SK-N-SH (cell line): ENCODE results near the gene TECPR1. TPM values are rescaled to one million over a fixed set of nuclear protein-coding genes. Genes with fewer than 3 reads are reported as not detected.

Experiments used
- CTCF ChIA-PET: fragments of 300-600, 350-600 bp; formaldehyde crosslinking; extraction: SDS; loops from one replicate; lab custom pipeline; 2021; lab: Yijun Ruan, JAX
- POLR2A ChIA-PET: fragments of 350-600 bp; sonication (Branson Sonifier 250); formaldehyde crosslinking; extraction: SDS; loops from one replicate; lab custom pipeline; 2020; ENCODE audit warnings: antibody characterized with exemption, inconsistent platforms; lab: Yijun Ruan, JAX
- DNase-seq: peaks from one replicate; pipeline ENCODE4 v3.0.0; 2012
- H2AFZ ChIP-seq: fragments of 200-600 bp; sonication (generic); 2 replicates; pipeline ENCODE4 v1.8.1; 2016; ENCODE audit warnings: antibody characterized with exemption, mild to moderate bottlenecking, low read depth
- H3F3A ChIP-seq: fragments of 200-600 bp; sonication (generic); replicated peaks from 2 replicates; pipeline ENCODE3; 2016; ENCODE audit warnings: antibody characterized with exemption, mild to moderate bottlenecking; ENCODE audit not compliant: insufficient read depth
- H3K27ac ChIP-seq, 2 experiments: fragments of 200-500 bp in 1 of 2; fragments of 200-600 bp in 1 of 2; sonication (Bioruptor generic) in 1 of 2; sonication (generic), shearing (Covaris generic) in 1 of 2; 2 replicates each; pipeline versions ENCODE4 v1.5.1 to v1.6.1; 2014 to 2016; ENCODE audit warnings: low read depth in 2 of 2, inconsistent platforms in 1 of 2, low read length in 1 of 2, mild to moderate bottlenecking in 1 of 2, mixed read lengths in 1 of 2
- H3K27me3 ChIP-seq: fragments of 200-600 bp; sonication (generic), shearing (Covaris generic); 2 replicates; pipeline ENCODE4 v1.6.1; 2016; ENCODE audit warnings: mixed run types; ENCODE audit not compliant: insufficient read depth
- H3K36me3 ChIP-seq, 2 experiments: fragments of 200-500 bp in 1 of 2; fragments of 200-600 bp in 1 of 2; sonication (Bioruptor generic) in 1 of 2; sonication (generic) in 1 of 2; replicated peaks in 1 of 2; 2 replicates each; pipeline versions ENCODE3 to v1.5.1; 2014 to 2016; ENCODE audit warnings: low read length in 1 of 2, mild to moderate bottlenecking in 1 of 2; ENCODE audit not compliant: insufficient read depth in 2 of 2, control insufficient read depth in 1 of 2
- H3K4me1 ChIP-seq, 2 experiments: fragments of 200-500 bp in 1 of 2; fragments of 200-600 bp in 1 of 2; sonication (Bioruptor generic) in 1 of 2; sonication (generic), shearing (Covaris generic) in 1 of 2; 2 replicates each; pipeline versions ENCODE4 v1.5.1 to v1.6.1; 2014 to 2016; ENCODE audit warnings: low read depth in 1 of 2, low read length in 1 of 2, mixed run types in 1 of 2; ENCODE audit not compliant: insufficient read depth in 2 of 2, control insufficient read depth in 1 of 2
- H3K4me2 ChIP-seq: fragments of 200-600 bp; sonication (generic), shearing (Covaris generic); 2 replicates; pipeline ENCODE4 v1.6.1; 2017; ENCODE audit warnings: mixed run types
- H3K4me3 ChIP-seq, 2 experiments: fragments of 200-500 bp in 1 of 2; fragments of 200-600 bp in 1 of 2; sonication (Bioruptor generic) in 1 of 2; sonication (generic), shearing (Covaris generic) in 1 of 2; 2 replicates each; pipeline versions ENCODE4 v1.5.1 to v1.8.1; 2014 to 2016; ENCODE audit warnings: low read depth in 2 of 2, inconsistent platforms in 1 of 2, low read length in 1 of 2, mild to moderate bottlenecking in 1 of 2, mixed read lengths in 1 of 2, moderate library complexity in 1 of 2
- H3K79me2 ChIP-seq: fragments of 200-600 bp; sonication (generic); 2 replicates; pipeline ENCODE4 v1.8.1; 2017; ENCODE audit warnings: mild to moderate bottlenecking; ENCODE audit not compliant: insufficient read depth
- H3K9ac ChIP-seq: fragments of 200-600 bp; sonication (generic); 2 replicates; pipeline ENCODE4 v1.6.1; 2017; ENCODE audit warnings: mixed run types
- H3K9me2 ChIP-seq: fragments of 200-600 bp; sonication (generic); 2 replicates; pipeline ENCODE4 v1.6.1; 2017; ENCODE audit warnings: mixed run types
- H3K9me3 ChIP-seq: fragments of 200-600 bp; sonication (generic); 2 replicates; pipeline ENCODE4 v1.6.1; 2017; ENCODE audit warnings: mixed run types, mild to moderate bottlenecking, moderate library complexity
- H4K20me1 ChIP-seq: fragments of 200-600 bp; sonication (generic); 2 replicates; pipeline ENCODE4 v1.6.1; 2017; ENCODE audit warnings: mild to moderate bottlenecking, mixed run types; ENCODE audit not compliant: insufficient read depth
- FOXJ3 ChIP-seq: sonication (generic); formaldehyde crosslinking; IDR thresholded peaks from 2 replicates; pipeline ENCODE4 v1.5.1; 2020; ENCODE audit warnings: mild to moderate bottlenecking, missing genetic modification reagents
- IRF3 ChIP-seq: fragments of 150-350 bp; IDR thresholded peaks from 2 replicates; pipeline ENCODE4 v1.6.1; 2016; ENCODE audit warnings: mild to moderate bottlenecking, low read depth, low read length
- JUND ChIP-seq: IDR thresholded peaks from 2 replicates; pipeline ENCODE4 v1.4.0; 2012
- MAX ChIP-seq: IDR thresholded peaks from 2 replicates; pipeline ENCODE4 v1.4.0; 2012; ENCODE audit warnings: low read depth
- POLR2AphosphoS5 ChIP-seq: IDR thresholded peaks from 2 replicates; pipeline ENCODE4 v1.6.1; 2012; ENCODE audit warnings: low read depth, low read length
- RFX5 ChIP-seq: IDR thresholded peaks from 2 replicates; pipeline ENCODE4 v1.6.1; 2012; ENCODE audit warnings: mild to moderate bottlenecking, improper control_type of control experiment, low read length
- RXRA ChIP-seq: IDR thresholded peaks from 2 replicates; pipeline ENCODE4 v1.4.0; 2012; ENCODE audit warnings: low read depth, mild to moderate bottlenecking, borderline replicate concordance
- TEAD4 ChIP-seq: IDR thresholded peaks from 2 replicates; pipeline ENCODE4 v1.4.0; 2012; ENCODE audit warnings: mild to moderate bottlenecking, borderline replicate concordance; ENCODE audit not compliant: insufficient read depth
- USF1 ChIP-seq: IDR thresholded peaks from 2 replicates; pipeline ENCODE4 v1.4.0; 2012; ENCODE audit warnings: low read depth, borderline replicate concordance
- USF2 ChIP-seq: fragments of 150-350 bp; IDR thresholded peaks from 2 replicates; pipeline ENCODE4 v1.6.1; 2017; ENCODE audit warnings: antibody characterized with exemption, low read length, low read depth, borderline replicate concordance
- YY1 ChIP-seq: IDR thresholded peaks from 2 replicates; pipeline ENCODE4 v1.4.0; 2012; ENCODE audit warnings: low read depth, mild to moderate bottlenecking
- WGBS: methylation state at CpG from one replicate; pipeline ENCODE4 v1.1.6; 2017; ENCODE audit warnings: low lambda C conversion rate; 5-methylcytosine and 5-hydroxymethylcytosine counted together
- polyA plus RNA-seq, 3 experiments: library from polyadenylated mRNA; depleted of rRNA; stranded (reverse); fragments of >200 nt; gene quantifications; 2 replicates each; pipeline ENCODE4 v1.2.3, GENCODE V29; 2012

The TECPR1 gene
- polyA plus RNA-seq, 1 of the 3 experiments (the other 2 are of a cell fraction), result 6.8 TPM

GRCh38 chr7:98192781-98193457 lies 59.1 kb downstream of the TECPR1 start:
- no peaks in the 10 kb centered on the region for H3K27me3 ChIP-seq
- H3F3A ChIP-seq, result no peaks in the 10 kb centered on the region
- no peaks in the 10 kb centered on the region for H3K9me2 ChIP-seq
- TF ChIP-seq MAX (no peak), IRF3 (no peak), JUND (no peak), YY1 (no peak), TEAD4 (no peak), RFX5 (no peak), USF2 (no peak), USF1 (no peak), FOXJ3 (no peak), RXRA (no peak), POLR2AphosphoS5 (no peak)
- no peak overlapping the region for H3K4me3 ChIP-seq
- no peak overlapping the region for H3K4me2 ChIP-seq
- no peaks in the 10 kb centered on the region for H3K9me3 ChIP-seq
- POLR2A ChIA-PET, result no interaction called here
- H2AFZ ChIP-seq, result no peak overlapping the region
- H4K20me1 ChIP-seq, result no peaks in the 10 kb centered on the region
- CTCF ChIA-PET, result interaction anchor here (0.9 to 1.4 kb wide), 3 partner anchors 12 to 172 kb away, joined by 3 to 6 read pairs (median 3); no protein-coding TSS in a partner anchor
- no peak for DNase-seq
- H3K4me1 ChIP-seq, result no peaks in the 10 kb centered on the region
- peaks cover 22 to 34% of the 10 kb centered on the region in 2 experiments for H3K36me3 ChIP-seq
- H3K27ac ChIP-seq, result no peak overlapping the region
- 90% methylated on average over 22 of the region's 22 CpGs for WGBS
- no peaks in the 10 kb centered on the region for H3K79me2 ChIP-seq
- no peak overlapping the region for H3K9ac ChIP-seq

GRCh38 chr7:98191668-98192431 lies 60.2 kb downstream of the TECPR1 start:
- Histone ChIP-seq H3K9me3 (no peaks in the 10 kb centered on the region), H3K4me2 (no peak overlapping the region), H2AFZ (no peak overlapping the region), H3K4me3 (no peak overlapping the region), H3K79me2 (no peaks in the 10 kb centered on the region), H4K20me1 (no peaks in the 10 kb centered on the region), H3K36me3 (peaks cover 21 to 34% of the 10 kb centered on the region in 2 experiments), H3K4me1 (no peaks in the 10 kb centered on the region), H3K9me2 (no peaks in the 10 kb centered on the region)
- TF ChIP-seq USF2, result no peak
- TF ChIP-seq, all 33 proteins: peak for 0
- H3K9ac ChIP-seq, result no peak overlapping the region
- H3F3A ChIP-seq, result peaks cover 9% of the 10 kb centered on the region
- ChIA-PET CTCF (interaction anchor here (0.9 to 1.5 kb wide), 4 partner anchors 11 to 171 kb away, joined by 3 to 6 read pairs (median 3); no protein-coding TSS in a partner anchor), POLR2A (no interaction called here)
- WGBS, result 96% methylated on average over 32 of the region's 32 CpGs
- H3K27ac ChIP-seq, result no peak overlapping the region
- no peaks in the 10 kb centered on the region for H3K27me3 ChIP-seq
- DNase-seq, result no peak
